ENCODE results near the gene SLU7.

The SLU7 gene

GRCh38 chr5:160420331-160420610 is 1.4 kb upstream of the SLU7 start:
- no peak for DNase-seq (ENCODE audit: low read depth in 2 of 3, low spot score in 2 of 3)

GRCh38 chr5:160419458-160420330 is 813 bp upstream of the SLU7 start:
- DNase-seq (ENCODE audit: low read depth in 2 of 3, low spot score in 2 of 3), result no peak

DNA sequence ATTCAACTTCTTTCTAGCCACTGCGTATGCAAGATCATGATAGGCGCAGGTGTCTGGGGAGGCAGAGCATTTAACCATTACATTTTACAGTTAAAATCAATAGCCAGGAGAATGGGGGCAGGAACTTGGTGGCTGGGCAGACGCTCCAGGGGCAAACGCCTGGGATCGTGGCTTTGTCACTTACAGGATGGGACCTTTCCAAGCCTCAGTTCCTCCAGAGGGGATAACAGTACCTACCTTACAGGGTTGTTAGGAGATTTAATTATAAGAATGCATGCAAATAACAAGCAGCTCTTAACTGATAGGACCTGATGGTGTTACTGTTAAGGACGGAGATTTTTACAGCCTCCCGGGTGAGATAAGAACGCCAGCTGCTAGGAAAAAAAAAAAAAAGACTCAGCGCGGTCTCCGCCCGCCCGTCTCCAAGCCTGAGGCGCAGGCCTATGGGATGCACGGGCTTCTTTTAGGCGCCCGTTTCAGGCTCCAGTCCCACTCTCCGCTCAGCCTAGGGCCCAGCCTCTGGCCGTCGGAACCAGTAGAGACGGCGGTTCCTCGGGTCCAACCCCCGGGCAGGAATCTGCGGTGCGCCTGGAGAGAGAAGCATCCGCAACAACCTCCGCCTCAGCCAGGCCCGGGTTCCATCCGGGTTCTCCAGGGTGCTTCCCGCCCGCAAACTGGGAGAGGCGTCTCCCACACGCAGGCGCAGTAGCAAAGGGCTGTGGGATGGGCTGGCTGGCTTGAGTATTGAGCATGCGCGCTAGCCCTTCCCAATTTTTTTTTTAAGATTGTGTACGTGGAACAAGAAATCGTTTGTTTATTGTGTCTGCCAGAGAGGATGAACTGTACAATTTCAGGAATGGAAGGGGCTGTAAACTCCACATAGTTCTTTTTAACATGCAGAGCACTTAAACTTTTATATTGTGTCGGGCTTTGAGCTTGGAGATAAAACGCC is 19.2 kb downstream of the SLU7 start, which contains the start of gene FAM200C:
Gene FAM200C, minus strand, starts transcription at position 653 of the 952 bp plus-strand sequence. CDS start 4,564 bp downstream, outside the sequence.
- peak in 2 of 3 experiments; percentile 36 to 47 for DNase-seq (ENCODE audit: low read depth in 2 of 3, low spot score in 2 of 3)

DNA sequence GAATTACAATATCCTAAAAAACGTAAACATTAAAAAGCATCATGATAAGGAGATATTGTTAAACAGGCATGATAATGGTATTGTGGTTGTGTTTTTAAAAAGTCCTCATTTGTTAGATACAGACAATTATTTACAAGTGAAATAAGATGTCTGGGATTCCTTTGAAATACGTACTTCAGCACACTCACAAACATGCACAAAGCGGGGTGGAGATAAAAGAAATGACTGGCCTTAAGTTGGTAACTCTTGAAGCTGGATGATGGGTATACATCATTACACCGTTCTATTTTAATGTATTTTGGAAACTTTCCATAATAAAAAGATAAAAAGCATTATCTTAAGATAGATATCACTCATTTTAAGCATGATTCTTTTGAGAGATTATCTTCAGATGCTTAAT is 20.1 kb downstream of the SLU7 start:
- DNase-seq (ENCODE audit: low read depth in 2 of 3, low spot score in 2 of 3), result no peak

GRCh38 chr5:160397492-160397891 is 21.4 kb downstream of the SLU7 start:
- no peak for DNase-seq (ENCODE audit: low read depth in 2 of 3, low spot score in 2 of 3)

GRCh38 chr5:160395111-160395510 is 23.8 kb downstream of the SLU7 start:
- no peak for DNase-seq (ENCODE audit: low read depth in 2 of 3, low spot score in 2 of 3)

- DNase-seq (ENCODE audit: low read depth in 2 of 3, low spot score in 2 of 3), result no peak
These were observed 27.8 kb downstream of the SLU7 start for GRCh38 chr5:160390787-160391696.

- DNase-seq (ENCODE audit: low read depth in 2 of 3, low spot score in 2 of 3), result no peak
These were observed 31.4 kb downstream of the SLU7 start for GRCh38 chr5:160387445-160387844.

GRCh38 chr5:160385496-160385895 is 33.4 kb downstream of the SLU7 start:
- no peak for DNase-seq (ENCODE audit: low read depth in 2 of 3, low spot score in 2 of 3)

- no peak for DNase-seq (ENCODE audit: low read depth in 2 of 3, low spot score in 2 of 3)
These were observed 34.2 kb downstream of the SLU7 start for GRCh38 chr5:160384681-160385080.

DNA sequence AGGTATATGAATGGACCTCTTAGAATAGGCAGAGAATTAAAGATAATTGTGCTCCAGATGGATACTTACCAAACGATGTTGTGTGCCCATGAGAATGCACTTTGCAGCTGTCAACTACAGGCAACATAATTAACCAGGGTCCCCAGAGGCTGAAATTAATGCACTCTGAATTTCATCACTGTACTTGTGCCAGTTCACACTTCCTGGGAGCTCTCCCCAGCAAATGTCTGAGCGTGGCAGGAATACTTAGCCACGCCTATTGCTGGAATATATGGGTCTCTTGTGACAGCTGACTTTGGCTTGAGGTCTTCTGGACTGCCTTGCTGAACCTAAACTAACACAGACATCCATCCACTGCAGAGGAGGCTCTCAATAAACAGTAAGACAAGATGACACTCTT is 36.5 kb downstream of the SLU7 start:
- no peak for DNase-seq (ENCODE audit: low read depth in 2 of 3, low spot score in 2 of 3)

- no peak for DNase-seq (ENCODE audit: low read depth in 2 of 3, low spot score in 2 of 3)
These were observed 38.8 kb downstream of the SLU7 start for GRCh38 chr5:160380041-160380440.

GRCh38 chr5:160379511-160379910 is 39.4 kb downstream of the SLU7 start:
- DNase-seq (ENCODE audit: low read depth in 2 of 3, low spot score in 2 of 3), result no peak

- DNase-seq (ENCODE audit: low read depth in 2 of 3, low spot score in 2 of 3), result no peak
These were observed 40.6 kb downstream of the SLU7 start for GRCh38 chr5:160378330-160378729.

- DNase-seq (ENCODE audit: low read depth in 2 of 3, low spot score in 2 of 3), result no peak
These were observed 41.2 kb downstream of the SLU7 start for GRCh38 chr5:160377651-160378050.

DNA sequence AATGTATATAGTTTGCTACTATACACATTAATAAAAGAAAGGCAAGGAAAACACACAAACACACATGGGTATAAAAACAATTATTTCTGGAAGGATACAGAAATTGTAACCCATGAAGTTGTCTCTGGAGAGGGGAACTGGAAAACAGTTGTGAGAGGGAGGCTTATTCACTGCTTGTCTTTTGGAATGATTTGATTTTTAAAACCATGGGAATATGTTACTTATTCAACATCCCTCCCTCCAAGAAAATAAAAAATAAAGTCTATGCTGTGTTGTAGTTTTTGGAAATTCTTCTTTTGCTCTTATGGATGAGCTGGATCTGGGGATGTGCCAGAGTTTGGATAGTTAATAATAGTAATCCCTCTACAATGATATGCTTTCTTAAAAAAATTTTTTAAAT is 42.5 kb downstream of the SLU7 start:
- no peak for DNase-seq (ENCODE audit: low read depth in 2 of 3, low spot score in 2 of 3)

DNA sequence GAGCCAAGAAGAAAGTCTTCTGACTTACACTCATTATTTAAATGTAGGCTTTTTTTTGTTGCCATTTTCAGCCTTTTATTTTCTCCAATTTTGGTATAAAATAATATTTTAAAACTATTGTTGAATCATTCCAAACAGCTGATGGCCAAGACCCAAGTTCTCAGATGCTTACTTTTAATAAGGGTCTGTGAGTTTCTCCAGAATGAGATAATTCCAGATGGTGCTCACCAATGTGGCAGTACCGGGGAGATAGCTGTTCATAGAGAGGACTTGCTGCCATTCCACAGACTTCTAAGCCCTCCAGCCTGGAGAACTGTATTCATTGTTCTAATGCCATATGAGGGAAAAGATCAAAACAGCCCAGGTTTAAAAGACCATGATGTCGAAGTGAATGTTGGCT is 43.2 kb downstream of the SLU7 start:
- DNase-seq (ENCODE audit: low read depth in 2 of 3, low spot score in 2 of 3), result no peak

- DNase-seq (ENCODE audit: low read depth in 2 of 3, low spot score in 2 of 3), result no peak
These were observed 43.7 kb downstream of the SLU7 start for GRCh38 chr5:160375166-160375565.

GRCh38 chr5:160371294-160371693 is 47.6 kb downstream of the SLU7 start:
- DNase-seq (ENCODE audit: low read depth in 2 of 3, low spot score in 2 of 3), result no peak

DNA sequence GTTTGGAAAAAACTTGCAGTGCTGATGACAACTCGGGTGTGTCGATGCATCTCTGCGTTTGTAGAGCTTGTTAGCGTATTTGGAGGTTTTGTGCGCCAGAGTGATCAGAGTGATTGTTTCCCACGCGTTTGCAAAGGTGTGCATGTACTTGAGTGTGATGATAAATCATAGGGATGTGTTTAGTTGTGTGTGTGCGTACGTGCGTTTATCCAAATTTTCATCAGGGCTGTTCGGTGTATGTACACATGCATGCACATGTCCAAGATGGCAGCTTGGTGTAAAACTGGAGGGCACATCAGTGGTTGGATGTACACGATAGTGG is 48.2 kb downstream of the SLU7 start:
- no peak for DNase-seq (ENCODE audit: low read depth in 2 of 3, low spot score in 2 of 3)

Measured in activated CD8-positive, alpha-beta memory T cell treated with anti-CD3 and anti-CD28 coated beads for 48 hours (primary cell).